Fibroblast of skin of back (primary cell): ENCODE measurements around the gene AASDH. TPM values are rescaled to one million over a fixed set of nuclear protein-coding genes. Genes with fewer than 3 reads are reported as not detected.

ENCODE experiments used
- DNase-seq: peaks from one replicate; pipeline ENCODE4 v3.0.0-alpha.2; 2013
- polyA plus RNA-seq, 2 experiments: library from polyadenylated mRNA; unstranded; fragments of 120-200 nt; gene quantifications; one replicate each; pipeline ENCODE4 v1.2.1, GENCODE V29; 2013; ENCODE audit not compliant: insufficient read length in 2 of 2

Gene AASDH, protein sequence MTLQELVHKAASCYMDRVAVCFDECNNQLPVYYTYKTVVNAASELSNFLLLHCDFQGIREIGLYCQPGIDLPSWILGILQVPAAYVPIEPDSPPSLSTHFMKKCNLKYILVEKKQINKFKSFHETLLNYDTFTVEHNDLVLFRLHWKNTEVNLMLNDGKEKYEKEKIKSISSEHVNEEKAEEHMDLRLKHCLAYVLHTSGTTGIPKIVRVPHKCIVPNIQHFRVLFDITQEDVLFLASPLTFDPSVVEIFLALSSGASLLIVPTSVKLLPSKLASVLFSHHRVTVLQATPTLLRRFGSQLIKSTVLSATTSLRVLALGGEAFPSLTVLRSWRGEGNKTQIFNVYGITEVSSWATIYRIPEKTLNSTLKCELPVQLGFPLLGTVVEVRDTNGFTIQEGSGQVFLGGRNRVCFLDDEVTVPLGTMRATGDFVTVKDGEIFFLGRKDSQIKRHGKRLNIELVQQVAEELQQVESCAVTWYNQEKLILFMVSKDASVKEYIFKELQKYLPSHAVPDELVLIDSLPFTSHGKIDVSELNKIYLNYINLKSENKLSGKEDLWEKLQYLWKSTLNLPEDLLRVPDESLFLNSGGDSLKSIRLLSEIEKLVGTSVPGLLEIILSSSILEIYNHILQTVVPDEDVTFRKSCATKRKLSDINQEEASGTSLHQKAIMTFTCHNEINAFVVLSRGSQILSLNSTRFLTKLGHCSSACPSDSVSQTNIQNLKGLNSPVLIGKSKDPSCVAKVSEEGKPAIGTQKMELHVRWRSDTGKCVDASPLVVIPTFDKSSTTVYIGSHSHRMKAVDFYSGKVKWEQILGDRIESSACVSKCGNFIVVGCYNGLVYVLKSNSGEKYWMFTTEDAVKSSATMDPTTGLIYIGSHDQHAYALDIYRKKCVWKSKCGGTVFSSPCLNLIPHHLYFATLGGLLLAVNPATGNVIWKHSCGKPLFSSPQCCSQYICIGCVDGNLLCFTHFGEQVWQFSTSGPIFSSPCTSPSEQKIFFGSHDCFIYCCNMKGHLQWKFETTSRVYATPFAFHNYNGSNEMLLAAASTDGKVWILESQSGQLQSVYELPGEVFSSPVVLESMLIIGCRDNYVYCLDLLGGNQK
- polyA plus RNA-seq (2013, experiment 1 of 2; ENCODE audit: insufficient read length) = 4.1 TPM
- 5.2 TPM for polyA plus RNA-seq (2013, experiment 2 of 2; ENCODE audit: insufficient read length)

DNA sequence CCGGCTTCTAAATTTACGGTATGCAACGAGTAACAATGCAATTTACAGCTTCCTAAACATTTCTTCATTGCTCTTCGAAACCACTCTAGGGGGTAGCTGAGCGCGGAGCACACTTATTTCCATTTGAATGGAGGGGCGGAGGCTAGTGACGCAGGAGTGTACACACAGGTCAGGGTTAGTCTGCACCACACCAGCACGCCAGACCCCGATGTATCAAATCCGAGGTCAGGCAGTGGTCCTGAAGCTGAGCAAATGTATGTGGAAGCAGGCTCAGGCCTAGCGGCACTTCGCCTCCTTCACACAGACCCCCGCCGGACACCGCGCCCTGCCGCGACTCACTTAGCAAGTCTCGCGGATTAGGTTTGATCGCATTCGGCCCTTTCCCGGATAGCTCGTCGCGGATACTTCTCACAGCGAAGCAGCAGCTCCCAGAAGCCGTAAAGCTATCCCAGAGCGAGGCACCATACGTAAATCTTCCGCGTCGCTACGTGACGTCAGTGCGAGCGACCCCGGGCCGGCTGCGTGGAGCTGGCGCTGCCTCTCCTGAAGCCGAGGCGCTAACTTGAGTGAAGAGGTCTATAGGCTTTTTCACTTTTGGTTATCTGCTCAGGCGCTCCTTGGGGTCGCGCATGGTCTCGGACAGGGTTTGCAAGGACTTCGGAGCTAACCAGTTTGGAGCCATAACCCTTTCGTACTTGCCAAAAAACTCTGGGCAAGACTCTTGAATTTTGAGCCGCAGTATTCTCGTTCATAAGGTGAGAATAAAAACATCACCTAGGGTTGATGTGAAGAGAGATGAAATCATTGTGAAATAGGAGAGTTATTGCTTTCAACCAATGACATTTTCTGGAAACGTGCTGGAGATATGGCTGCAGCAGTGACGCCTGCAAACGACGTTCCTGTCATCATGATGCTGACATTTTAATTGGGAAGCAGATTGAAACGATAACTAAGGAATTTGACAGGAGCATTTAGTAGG, at the start of gene AASDH:
Gene AASDH, minus strand, starts transcription at position 469 of the 979 bp plus-strand sequence. CDS start 3,192 bp downstream, outside the sequence.
- DNase-seq = peak; percentile 95

DNA sequence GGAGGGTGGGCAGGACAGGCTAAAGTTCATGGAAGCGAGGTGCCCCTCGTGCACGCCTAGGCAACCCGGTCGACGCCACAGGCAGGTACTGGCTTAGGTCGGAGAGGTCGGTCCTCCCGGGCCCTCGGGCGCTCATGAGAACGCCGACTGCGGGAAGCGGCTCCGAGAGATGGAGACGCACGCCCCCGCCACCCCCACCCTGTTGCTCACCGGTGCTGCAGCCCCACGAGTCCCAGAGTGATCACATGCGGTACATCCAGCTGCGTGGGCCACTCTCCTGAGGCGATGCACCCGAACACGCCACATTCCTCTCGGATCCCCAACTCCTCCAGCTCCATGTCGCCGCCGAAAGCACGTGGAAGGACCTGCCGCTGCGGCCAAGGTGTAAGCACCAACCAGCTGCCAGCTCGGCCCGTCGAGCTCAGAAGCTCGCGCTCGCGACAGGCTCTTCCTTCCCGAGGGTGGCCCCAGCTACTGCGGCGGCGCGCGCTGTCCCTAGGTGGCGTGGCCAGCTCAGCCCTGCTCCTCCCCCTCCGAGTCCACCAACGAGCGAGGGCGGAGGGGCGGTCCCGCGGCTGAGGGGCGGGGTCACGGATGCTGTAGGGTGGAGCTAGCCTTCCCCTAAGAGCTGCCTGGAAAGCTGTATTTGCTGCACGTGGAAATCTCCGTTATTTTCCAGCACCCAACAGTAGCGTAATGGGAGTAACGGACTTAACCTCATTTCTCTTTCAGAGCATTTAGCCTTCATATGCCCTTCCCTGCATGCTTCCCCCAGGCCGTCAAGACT, 48.0 kb upstream of the AASDH start, which contains the start of gene PPAT:
Gene PPAT, minus strand, starts transcription at position 476 of the 787 bp plus-strand sequence. Its CDS starts 138 bp downstream, at position 338.
- peak; percentile 97 for DNase-seq

DNA sequence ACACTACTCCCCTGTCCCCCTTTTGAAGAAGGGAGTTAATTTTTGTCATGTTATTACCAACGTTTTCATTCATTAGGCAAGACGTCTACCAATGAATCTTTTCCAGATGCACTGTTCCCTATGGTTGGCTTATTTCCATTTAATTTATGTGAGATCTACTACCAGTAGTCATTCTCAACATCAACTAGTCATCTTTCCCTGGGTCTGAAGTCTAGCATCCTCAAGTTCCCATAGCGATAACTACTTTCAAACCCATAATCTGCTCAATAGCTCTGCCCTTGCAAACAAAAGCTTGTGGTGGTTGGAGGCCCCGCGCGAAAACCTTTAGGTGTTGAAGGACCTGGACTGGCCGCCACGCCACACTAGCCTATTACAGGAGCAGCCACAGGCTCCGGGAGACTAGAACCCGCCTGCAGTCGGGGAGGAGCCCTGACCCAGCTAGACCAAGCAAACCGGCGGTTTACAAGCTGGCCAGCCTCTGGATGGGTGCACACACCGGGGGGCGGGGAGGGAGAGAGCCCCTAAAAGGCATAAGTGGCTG, 47.4 kb upstream of the AASDH start:
- DNase-seq = peak; percentile 51

DNA sequence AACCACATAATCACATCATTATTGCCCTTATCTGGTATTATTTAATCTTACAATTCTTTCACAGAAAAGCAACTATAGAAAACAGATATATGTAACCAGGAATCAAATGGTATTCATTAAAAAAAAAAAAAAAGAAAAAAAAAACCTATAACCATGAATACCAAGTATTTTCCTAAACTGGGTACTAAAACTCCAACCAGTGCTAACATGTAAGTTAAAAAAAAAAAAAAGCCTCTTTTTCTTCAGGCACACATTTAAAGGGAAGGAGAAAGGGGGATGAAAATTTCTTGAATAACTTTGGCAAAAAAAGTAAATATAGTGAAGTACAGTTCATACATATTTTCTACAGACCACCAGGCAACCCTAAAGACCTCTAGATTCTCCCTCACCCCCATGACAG, 46.0 kb upstream of the AASDH start:
- DNase-seq = no peak

DNA sequence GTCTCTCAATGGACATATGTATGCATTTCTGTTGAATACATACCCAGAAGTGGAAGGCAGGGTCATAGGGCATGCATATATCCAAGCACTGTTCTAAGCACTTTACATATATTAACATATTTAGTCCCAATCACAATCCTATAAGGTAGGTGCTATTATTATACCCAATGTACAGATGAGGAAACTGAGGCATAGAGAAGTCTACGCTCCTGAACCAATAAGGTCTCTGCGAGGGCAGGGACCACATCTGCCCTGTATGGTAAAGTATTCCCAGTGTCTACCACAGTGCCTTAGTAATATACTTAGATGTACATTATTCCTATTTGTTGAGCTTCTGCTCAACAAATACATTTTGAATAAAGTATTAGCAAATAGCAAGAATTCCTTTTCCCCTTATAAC, 42.9 kb upstream of the AASDH start:
- DNase-seq = no peak

DNA sequence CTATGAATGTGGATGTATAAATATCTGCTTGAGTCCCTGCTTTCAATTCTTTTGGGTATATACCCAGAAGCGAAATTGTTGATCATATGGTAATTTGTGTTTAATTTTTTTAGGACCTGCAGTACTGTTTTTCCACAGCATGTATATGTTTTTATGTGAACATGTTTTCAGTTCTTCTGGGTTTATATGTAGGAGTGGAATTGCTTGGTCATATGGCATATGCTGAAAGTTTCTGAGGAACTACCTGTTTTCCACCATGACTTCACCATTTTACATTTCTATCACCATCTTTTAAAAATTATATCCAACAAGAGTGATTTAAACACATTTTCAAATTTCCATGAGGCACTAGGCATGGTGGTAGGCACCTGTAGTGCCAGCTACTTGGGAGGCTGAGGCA, 39.9 kb upstream of the AASDH start:
- DNase-seq = no peak

DNA sequence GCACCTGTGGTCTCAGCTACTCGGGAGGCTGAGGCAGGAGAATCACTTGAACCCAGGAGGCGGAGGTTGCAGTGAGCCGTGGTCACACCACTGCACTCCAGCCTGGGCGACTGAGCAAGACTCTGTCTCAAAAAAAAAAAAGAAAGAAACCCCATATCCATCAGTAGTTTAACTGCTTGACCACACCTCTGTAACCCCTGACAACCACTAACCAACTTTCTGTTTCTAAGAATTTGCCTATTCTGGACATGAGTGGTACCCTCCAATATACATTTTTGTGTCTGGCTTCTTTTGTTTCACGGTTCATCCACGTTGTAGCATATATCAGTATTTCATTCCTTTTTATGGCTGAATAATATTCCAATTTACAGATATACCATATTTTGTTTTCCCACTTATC, 39.0 kb upstream of the AASDH start:
- DNase-seq = no peak

DNA sequence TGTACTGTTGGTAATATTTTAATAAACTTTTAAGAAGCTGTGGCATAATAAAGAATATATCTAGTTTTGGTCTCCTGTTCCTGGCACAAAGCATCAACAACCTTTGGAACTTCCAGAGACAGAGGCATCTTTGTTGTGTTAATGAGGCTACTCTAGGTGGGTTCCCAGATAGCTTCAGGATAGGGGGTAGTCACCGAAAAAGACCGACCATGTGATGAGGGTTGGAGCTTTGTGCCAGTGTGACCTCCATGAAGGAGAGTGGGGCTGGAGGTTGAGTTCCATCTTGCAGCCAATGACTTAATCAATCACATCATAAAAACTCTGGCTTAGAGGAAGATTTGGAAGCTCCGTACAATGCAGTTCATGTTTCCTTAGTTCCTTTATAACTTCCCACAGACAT, 38.2 kb upstream of the AASDH start:
- DNase-seq = no peak

DNA sequence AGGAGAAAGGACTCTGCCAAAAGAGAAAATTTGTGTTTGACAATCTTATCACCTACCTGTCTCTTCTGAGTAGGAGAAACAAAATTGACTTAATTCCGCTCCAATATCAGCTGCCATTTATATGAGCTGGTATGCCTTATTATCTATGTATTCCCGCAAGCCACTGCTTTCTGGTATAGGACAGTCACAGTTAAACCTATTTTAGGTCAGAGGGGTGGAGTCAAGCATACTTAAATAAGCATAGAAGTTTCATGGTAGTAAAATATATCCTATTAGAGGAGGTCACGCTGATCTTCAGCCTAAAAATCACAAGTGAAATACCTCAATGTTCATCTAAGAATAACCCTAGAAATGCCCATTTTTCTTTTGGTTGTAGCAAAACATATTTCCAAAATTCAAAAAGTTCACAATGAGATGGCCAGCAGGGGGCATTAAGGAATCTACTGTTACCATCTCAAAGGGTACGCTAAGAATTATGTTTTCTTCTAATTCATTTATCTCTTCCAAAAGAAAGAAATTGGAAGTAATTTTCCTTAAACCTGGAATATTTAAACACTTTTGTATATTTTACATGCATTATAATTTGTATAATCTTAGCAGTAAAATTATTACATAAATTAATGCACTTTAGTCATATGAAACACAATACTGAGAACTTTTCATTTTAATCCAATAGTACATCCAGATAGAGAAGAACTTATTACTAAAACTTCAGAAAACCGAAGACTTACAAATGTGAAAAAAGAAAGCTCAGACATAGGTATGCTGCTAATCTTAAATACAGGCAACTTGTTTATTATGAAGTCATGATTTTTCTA, 37.6 kb upstream of the AASDH start:
- DNase-seq = peak; percentile 40

DNA sequence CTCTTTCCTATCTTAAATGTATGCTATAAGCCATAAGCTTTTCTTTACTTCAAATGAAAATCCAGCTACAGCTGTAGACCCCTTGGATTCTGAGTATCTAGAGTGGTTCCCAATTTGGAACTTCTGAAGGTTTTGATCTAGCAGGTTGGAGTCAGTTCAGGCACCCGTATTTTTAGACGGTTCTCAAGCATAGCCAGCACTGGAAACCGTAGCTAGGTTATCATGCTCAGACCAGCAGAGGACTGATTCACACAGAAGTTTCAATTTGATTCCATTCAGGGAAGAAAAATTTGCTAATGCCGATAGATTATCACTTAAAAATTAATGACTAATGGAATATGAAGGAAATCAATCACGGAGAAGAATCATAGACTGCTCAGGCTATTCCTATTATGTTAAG, 36.9 kb upstream of the AASDH start:
- no peak for DNase-seq

DNA sequence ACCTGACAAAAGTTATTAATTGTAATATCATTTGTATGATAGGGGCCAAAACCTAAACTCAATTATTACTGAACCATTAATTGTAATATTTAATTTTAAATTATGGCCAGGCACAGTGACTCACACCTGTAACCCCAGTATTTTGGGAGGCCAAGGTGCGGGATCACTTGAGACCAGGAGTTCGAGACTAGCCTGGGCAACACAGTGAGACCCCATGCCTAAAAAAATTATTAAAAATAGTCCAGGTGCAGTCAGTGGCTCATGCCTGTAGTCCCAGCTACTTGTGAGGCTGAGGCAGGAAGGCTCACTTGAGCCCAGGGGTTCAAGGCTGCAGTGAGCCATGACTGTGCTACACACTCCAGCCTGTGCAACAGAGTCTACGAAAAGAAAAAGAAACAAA, 30.1 kb upstream of the AASDH start:
- no peak for DNase-seq

DNA sequence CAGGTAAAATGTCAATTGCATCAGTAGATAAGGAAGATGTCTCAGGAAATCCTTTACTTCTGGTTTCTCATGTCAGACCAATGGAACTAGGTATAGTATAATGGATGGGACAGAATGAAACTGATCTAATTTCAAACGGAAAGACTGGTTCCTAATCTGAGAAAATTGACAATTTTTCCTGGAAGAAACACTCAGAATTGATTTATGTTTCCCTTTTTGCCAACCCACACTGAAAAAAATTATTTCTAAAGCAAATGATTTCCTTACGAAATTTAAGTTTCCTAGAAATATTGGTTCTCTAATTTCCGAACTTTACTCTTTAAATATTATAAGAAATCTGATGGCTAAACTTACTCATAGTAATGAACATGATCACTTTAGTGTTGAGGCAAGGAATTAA, 29.1 kb upstream of the AASDH start:
- no peak for DNase-seq

DNA sequence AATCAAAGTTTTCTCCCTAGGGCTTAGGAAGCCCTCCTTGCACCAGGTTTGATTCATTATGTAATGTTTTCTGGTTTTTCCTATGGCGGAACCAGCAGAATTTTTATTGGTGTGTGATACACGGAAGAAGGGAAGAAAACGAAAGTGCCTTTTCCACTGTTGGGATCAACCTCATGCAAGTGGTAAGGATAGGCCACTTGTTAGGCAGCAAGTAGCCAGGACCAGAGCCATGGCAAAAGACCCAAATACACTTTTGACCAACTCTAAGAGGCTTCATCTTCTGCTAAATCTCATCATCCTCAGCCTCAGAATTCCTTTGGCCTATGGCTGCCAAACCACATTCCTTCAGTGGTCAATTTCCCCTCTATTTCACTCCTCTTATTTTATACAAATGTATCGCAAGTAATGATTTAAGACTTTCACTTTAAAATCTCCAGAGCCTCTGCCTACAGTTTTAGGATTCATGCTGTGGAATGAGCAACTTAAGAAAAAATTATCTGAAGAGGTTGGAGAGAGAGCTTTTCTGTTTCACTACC, 26.9 kb upstream of the AASDH start:
- no peak for DNase-seq

DNA sequence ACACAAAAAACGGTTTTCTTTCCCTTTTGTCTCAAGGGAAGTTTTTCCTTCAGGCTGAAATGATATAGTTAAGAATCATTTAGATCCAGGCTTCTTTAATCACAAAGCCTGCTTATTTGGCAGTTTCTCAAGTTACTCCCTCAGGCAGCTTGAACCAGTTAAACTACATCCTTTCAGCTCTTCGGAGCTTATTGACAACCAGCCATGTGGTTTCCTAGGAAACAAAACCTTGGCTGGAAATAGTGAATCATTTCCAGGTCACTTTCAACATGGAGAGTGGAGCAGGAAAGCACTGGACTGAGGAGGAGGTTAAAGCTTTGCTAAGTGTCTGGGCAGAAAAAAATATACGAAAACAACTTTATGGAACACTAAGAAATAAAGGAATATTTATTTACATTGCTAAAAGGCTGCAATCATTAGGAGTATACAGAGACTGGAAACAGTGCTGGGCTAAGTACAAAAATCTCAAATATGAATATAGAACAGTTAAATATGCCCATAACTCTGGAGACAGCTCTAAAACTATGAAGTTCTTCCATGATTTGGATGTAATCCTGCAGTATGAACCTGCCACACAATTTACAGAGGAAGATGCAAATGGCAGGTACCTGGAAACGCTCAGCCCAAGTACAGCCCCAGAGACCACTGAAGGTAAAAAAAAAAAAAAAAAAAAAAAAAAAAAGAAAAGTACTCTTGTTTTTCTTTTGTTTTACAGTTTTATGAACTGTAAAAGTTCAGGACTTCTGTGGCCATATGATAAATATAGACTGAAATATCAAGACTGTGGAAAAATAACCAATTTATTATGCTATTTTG, 23.2 kb upstream of the AASDH start:
- DNase-seq = peak; percentile 95

DNA sequence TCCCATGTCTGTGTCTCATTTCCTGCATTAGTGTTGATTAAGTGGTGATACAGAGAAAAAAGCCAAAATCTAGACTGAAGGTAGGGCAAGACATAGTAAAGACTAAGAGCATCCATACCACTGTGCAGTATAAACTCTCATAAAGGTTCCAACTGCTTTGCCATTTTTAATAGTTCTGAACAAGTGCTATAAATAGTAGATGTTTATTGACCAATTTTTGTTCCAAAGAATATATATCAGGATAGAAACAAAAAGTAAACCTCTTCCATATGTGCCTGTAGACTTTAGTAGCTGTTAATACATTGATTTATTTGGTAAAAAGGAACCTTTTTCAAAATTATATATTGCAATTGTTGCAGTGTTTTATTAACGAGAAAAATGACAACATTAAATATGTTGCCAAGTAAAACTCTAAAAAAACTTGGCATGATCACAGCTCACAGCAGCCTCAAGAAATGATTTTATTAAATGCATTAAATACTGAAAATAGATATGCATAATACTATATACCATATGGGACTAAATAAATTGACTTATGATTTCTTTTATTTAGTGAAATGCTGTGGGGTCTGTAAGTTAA, 22.3 kb upstream of the AASDH start:
- no peak for DNase-seq

DNA sequence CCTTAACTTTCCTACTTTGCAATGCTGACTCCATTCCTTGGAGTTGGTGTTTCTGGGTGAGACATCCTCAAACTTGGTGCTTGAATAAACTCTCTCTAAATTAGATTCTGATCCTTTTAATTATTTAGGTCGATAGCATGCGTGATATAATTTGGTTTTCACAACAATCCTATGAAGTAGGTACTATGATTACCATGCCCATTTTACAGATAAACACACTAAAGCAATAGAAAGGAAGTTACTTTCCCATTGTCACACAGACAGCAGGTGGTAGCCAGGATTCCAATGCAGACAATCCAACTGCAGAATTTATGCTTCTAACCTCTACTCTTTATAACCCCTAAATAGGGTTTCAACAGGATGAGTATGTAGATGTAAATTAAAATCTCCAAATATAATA, 21.7 kb upstream of the AASDH start:
- no peak for DNase-seq

DNA sequence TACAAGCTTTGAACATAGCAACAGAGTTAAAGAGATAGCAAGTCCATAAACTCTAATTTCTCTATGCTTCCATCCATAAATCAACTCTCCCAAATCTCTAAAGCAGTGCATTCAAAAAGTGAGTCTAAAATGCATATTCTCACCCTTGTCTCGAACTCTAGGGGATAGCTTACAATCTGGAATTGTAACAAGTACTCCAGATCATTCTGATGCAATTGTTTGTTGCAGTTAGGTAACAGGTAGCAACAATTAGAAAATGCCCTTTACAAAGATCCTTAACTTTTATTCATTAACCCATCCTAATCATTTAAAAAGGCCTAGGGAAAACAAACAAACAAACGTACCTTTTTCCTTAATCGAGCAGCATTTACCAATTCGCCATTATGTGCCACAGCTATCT, 18.9 kb upstream of the AASDH start:
- DNase-seq = no peak

DNA sequence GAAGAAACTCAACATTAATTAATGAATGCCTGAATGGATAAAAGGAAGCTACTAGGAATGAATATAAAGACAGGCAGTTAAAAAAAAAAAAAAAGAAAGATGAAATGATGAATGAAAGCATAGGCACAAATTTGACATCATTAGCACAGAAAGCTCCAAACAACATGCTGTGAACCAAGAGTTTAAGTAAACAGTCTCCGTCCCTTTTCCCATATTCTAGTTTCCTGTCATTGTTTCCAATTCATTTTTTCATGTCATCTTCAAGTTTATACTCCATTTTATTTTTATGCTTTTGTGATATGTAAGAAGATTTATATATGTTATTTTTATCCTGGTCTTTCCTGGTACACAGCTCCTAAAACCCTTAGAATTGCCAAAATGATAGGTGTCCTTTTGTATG, 17.7 kb upstream of the AASDH start:
- no peak for DNase-seq
